IMR-90 (cell line): ENCODE data around the gene NCAPH2. TPM values are rescaled to one million over a fixed set of nuclear protein-coding genes. Genes with fewer than 3 reads are reported as not detected.
A peak's percentile ranks its signal among the peaks of the same experiment; 100 is the strongest.

Experiments
- ATAC-seq: fragments of 200-7000 bp; cut with Tn5 transposase; 2 replicates; pipeline ENCODE4 v1.9.1; 2020; ENCODE audit warnings: low read depth, mild to moderate bottlenecking, moderate library complexity
- BruUV-seq: library from RNA; stranded (reverse); fragments of 400-500 nt; replicated peaks from 2 replicates; lab custom pipeline; 2021; lab: Mats Ljungman, UMichigan
- CTCF ChIA-PET: fragments of 300-600 bp; formaldehyde crosslinking; extraction: SDS; loops from one replicate; lab custom pipeline; 2021; ENCODE audit warnings: antibody characterized with exemption; lab: Yijun Ruan, JAX
- POLR2A ChIA-PET: fragments of 300-600 bp; sonication (Branson Sonifier 250); formaldehyde crosslinking; loops from one replicate; lab custom pipeline; 2022; ENCODE audit warnings: antibody characterized with exemption; ENCODE audit not compliant: unreplicated experiment; lab: Charles Lee
- DNase-seq: peaks from one replicate; pipeline ENCODE4 v3.0.0; 2013
- H2AFZ ChIP-seq: replicated peaks from 2 replicates; pipeline ENCODE3; 2013; ENCODE audit warnings: low read length, mild to moderate bottlenecking; ENCODE audit not compliant: poor library complexity
- H2AK5ac ChIP-seq: 2 replicates; pipeline ENCODE4 v1.6.1; 2013; ENCODE audit warnings: low read depth, low read length, inconsistent platforms
- H2AK9ac ChIP-seq: replicated peaks from 2 replicates; pipeline ENCODE3; 2013; ENCODE audit warnings: mild to moderate bottlenecking, low read depth, low read length, moderate library complexity; ENCODE audit not compliant: poor library complexity
- H2BK120ac ChIP-seq: 2 replicates; pipeline ENCODE4 v1.6.1; 2013; ENCODE audit warnings: low read depth, low read length, inconsistent platforms
- H2BK15ac ChIP-seq: 3 replicates; pipeline ENCODE4 v1.6.1; 2013; ENCODE audit warnings: low read depth, low read length, inconsistent platforms
- H2BK20ac ChIP-seq: 2 replicates; pipeline ENCODE4 v1.6.1; 2013; ENCODE audit warnings: low read depth, mild to moderate bottlenecking, inconsistent platforms, low read length, moderate library complexity
- H2BK5ac ChIP-seq: 2 replicates; pipeline ENCODE4 v1.6.1; 2013; ENCODE audit warnings: mild to moderate bottlenecking, low read depth, low read length, inconsistent platforms; ENCODE audit not compliant: poor library complexity, severe bottlenecking
- H3K14ac ChIP-seq: replicated peaks from 2 replicates; pipeline ENCODE4 v1.6.1; 2013; ENCODE audit warnings: low read depth, low read length, inconsistent platforms
- H3K18ac ChIP-seq: 2 replicates; pipeline ENCODE4 v1.6.1; 2013; ENCODE audit warnings: low read depth, low read length, control low read depth
- H3K23ac ChIP-seq: 2 replicates; pipeline ENCODE4 v1.6.1; 2013; ENCODE audit warnings: low read depth, low read length, inconsistent platforms
- H3K27ac ChIP-seq: 2 replicates; pipeline ENCODE4 v1.5.1; 2013; ENCODE audit warnings: mild to moderate bottlenecking, control low read depth, low read length; ENCODE audit not compliant: insufficient read depth
- H3K27me3 ChIP-seq: 2 replicates; pipeline ENCODE4 v1.6.1; 2013; ENCODE audit warnings: low read length; ENCODE audit not compliant: control insufficient read depth, insufficient read depth
- H3K36me3 ChIP-seq: 2 replicates; pipeline ENCODE4 v1.6.1; 2013; ENCODE audit warnings: low read length, mixed read lengths; ENCODE audit not compliant: control insufficient read depth, insufficient read depth
- H3K4ac ChIP-seq: 2 replicates; pipeline ENCODE4 v1.6.1; 2013; ENCODE audit warnings: low read depth, low read length, inconsistent platforms
- H3K4me1 ChIP-seq: 2 replicates; pipeline ENCODE4 v1.6.1; 2013; ENCODE audit warnings: low read length, mixed read lengths; ENCODE audit not compliant: control insufficient read depth, insufficient read depth
- H3K4me2 ChIP-seq: 2 replicates; pipeline ENCODE4 v1.6.1; 2013; ENCODE audit warnings: low read depth, mild to moderate bottlenecking, control low read depth, low read length, moderate library complexity
- H3K4me3 ChIP-seq: 2 replicates; pipeline ENCODE4 v1.5.1; 2013; ENCODE audit warnings: low read depth, mild to moderate bottlenecking, control low read depth, low read length, moderate library complexity; ENCODE audit not compliant: insufficient read depth
- H3K56ac ChIP-seq: 2 replicates; pipeline ENCODE4 v1.6.1; 2013; ENCODE audit warnings: low read length, inconsistent platforms; ENCODE audit not compliant: insufficient read depth; ENCODE audit errors: extremely low read depth
- H3K79me1 ChIP-seq, 2 experiments: 2 replicates each; pipeline ENCODE4 v1.6.1; 2013; ENCODE audit warnings: low read length in 2 of 2, inconsistent platforms in 1 of 2, low read depth in 1 of 2
- H3K9ac ChIP-seq: 2 replicates; pipeline ENCODE4 v1.6.1; 2013; ENCODE audit warnings: low read depth, low read length, control low read depth
- H3K9me1 ChIP-seq: 2 replicates; pipeline ENCODE4 v1.6.1; 2013; ENCODE audit warnings: low read length, inconsistent platforms; ENCODE audit not compliant: insufficient read depth
- H3K9me3 ChIP-seq: 2 replicates; pipeline ENCODE4 v1.6.1; 2013; ENCODE audit warnings: low read length; ENCODE audit not compliant: control insufficient read depth, insufficient read depth
- H4K20me1 ChIP-seq: 2 replicates; pipeline ENCODE4 v1.6.1; 2013; ENCODE audit warnings: low read length, inconsistent platforms; ENCODE audit not compliant: insufficient read depth
- H4K5ac ChIP-seq: 2 replicates; pipeline ENCODE4 v1.6.1; 2013; ENCODE audit warnings: mild to moderate bottlenecking, low read depth, low read length, control low read depth
- H4K8ac ChIP-seq, 2 experiments: 2 replicates each; pipeline ENCODE4 v1.6.1; 2013; ENCODE audit warnings: low read depth in 2 of 2, low read length in 2 of 2, control low read depth in 1 of 2, inconsistent platforms in 1 of 2
- H4K91ac ChIP-seq: 2 replicates; pipeline ENCODE4 v1.6.1; 2013; ENCODE audit warnings: low read depth, low read length, inconsistent platforms; ENCODE audit not compliant: insufficient read depth
- CTCF ChIP-seq: conservative IDR thresholded peaks from 2 replicates; pipeline ENCODE4 v1.5.1; 2012; ENCODE audit warnings: mild to moderate bottlenecking, low read depth, low read length, improper control_type of control experiment
- WGBS, 2 experiments: methylation state at CpG; one replicate each; pipeline versions ENCODE4 v1.1.5 to v1.1.7; 2013; ENCODE audit warnings: missing lambda C conversion rate in 2 of 2; ENCODE audit not compliant: insufficient read length in 1 of 2; ENCODE audit errors: extremely low coverage in 2 of 2; 5-methylcytosine and 5-hydroxymethylcytosine counted together
- dilution Hi-C: fragments of 300-500 bp; cut with HindIII; formaldehyde crosslinking; loops from one replicate; pipeline ENCODE4 v1.14.3; 2018; ENCODE audit warnings: low sequenced_read_pairs; ENCODE audit not compliant: unreplicated experiment
- in situ Hi-C: fragments of 300-500 bp; cut with MboI; formaldehyde crosslinking; loops from 3 replicates; pipeline ENCODE4 v1.14.3; 2019; ENCODE audit warnings: low sequenced_read_pairs, inconsistent platforms, mixed read lengths
- intact Hi-C: fragments of 100-400 bp; cut with micrococcal nuclease; formaldehyde crosslinking; loops from 2 replicates; pipeline ENCODE4 v1.10.0; 2022
- polyA plus RNA-seq, 3 experiments: library from polyadenylated mRNA; depleted of rRNA; stranded (reverse); fragments of >200 nt; gene quantifications; 2 replicates each; pipeline ENCODE4 v1.2.3, GENCODE V29; 2012; ENCODE audit warnings: low replicate concordance in 1 of 3
- total RNA-seq: library from RNA; depleted of rRNA; stranded (reverse); fragments of >200 nt; gene quantifications from 2 replicates; pipeline ENCODE4 v1.2.3, GENCODE V29; 2012

The NCAPH2 gene
- total and polyA plus RNA-seq, 2 of the 4 experiments (the other 2 are of a cell fraction), result 30.2 to 38.5 TPM

DNA sequence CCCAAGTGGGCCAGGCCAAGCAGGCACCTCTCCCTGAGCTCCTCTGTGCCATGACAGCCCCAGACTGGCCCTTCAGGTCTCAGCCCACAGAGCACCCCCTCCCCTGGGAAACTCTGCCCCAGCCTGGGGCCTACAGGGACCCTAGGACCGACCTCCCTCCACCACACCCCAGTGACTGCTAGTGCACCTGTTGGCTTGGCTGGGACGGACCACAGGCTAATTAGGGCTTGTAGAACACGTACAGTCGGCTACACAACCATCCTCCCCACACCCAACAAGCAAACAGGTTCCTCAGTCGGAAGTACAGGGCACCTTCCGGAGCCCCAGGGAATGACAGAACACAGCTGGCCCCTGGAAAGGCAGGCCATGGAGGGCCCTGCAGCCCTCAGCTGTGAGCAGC is 37.5 kb upstream of the NCAPH2 start:
- Histone ChIP-seq H3K4ac (no peak overlapping the region), H2BK120ac (no peak overlapping the region), H3K27ac (no peak overlapping the region), H4K5ac (no peak overlapping the region), H3K56ac (no peak overlapping the region), H2BK5ac (no peak overlapping the region), H2AFZ (peak overlapping the region; percentile 30), H2BK20ac (no peak overlapping the region), H3K36me3 (peaks cover 26% of the 10 kb centered on the region), H3K23ac (peak overlapping the region; percentile 8; the same call in 1 of the 2 replicates), H3K9ac (no peak overlapping the region), H2BK15ac (no peak overlapping the region), H3K9me3 (no peaks in the 10 kb centered on the region), H4K20me1 (peaks cover 67% of the 10 kb centered on the region), H3K79me1 (peaks cover 24 to 75% of the 10 kb centered on the region in 2 experiments; a peak in 3 of 4 replicates), H3K4me3 (no peak overlapping the region), H3K27me3 (no peaks in the 10 kb centered on the region), H2AK9ac (no peak overlapping the region), H3K18ac (no peak overlapping the region), H3K9me1 (peaks cover 20% of the 10 kb centered on the region), H4K8ac (no peak overlapping the region), H4K91ac (no peak overlapping the region), H3K4me1 (peaks cover 25% of the 10 kb centered on the region), H3K4me2 (no peak overlapping the region), H3K14ac (no peak overlapping the region; the same call in 1 of the 2 replicates), H2AK5ac (no peak overlapping the region)
- ChIA-PET POLR2A (no interaction called here), CTCF (no interaction called here)
- intact Hi-C loops (no loop called here), in situ Hi-C loops (no loop called here), dilution Hi-C loops (no loop called here)
- TF ChIP-seq CTCF, result no peak
- no TSS peak for BruUV-seq
- ATAC-seq, result no peak
- WGBS, 2 experiments, result no CpG with 5 or more reads among the region's 6 CpGs
- DNase-seq, result no peak
